Adipocyte (in vitro differentiated cells): Measurements from ENCODE around the gene ZNF597.
"Not testable (repeated sequence)": the region's sequence is repeated elsewhere in the genome, so short reads cannot be mapped to it uniquely, and the experiment has no call there.

Experiments
- DNase-seq: peaks from one replicate; pipeline ENCODE4 v3.0.0-alpha.2; 2015; ENCODE audit warnings: low read depth
- H3K27me3 ChIP-seq: replicated peaks from 2 replicates; pipeline ENCODE4 v1.7.0; 2013; ENCODE audit warnings: mild to moderate bottlenecking, low read length, moderate library complexity; ENCODE audit not compliant: control insufficient read depth, insufficient read depth
- H3K36me3 ChIP-seq: 2 replicates; pipeline ENCODE4 v1.7.0; 2013; ENCODE audit warnings: low read length, mild to moderate bottlenecking, moderate library complexity; ENCODE audit not compliant: control insufficient read depth, insufficient read depth, severe bottlenecking
- H3K4me1 ChIP-seq: 2 replicates; pipeline ENCODE4 v1.7.0; 2013; ENCODE audit warnings: mild to moderate bottlenecking, low read length, moderate library complexity; ENCODE audit not compliant: control insufficient read depth, insufficient read depth
- H3K4me3 ChIP-seq: 2 replicates; pipeline ENCODE4 v1.7.0; 2013; ENCODE audit warnings: mild to moderate bottlenecking, low read length, moderate library complexity
- H3K9ac ChIP-seq: 2 replicates; pipeline ENCODE4 v1.7.0; 2013; ENCODE audit warnings: mild to moderate bottlenecking, low read length, moderate library complexity
- H3K9me3 ChIP-seq: 2 replicates; pipeline ENCODE4 v1.7.0; 2013; ENCODE audit warnings: mild to moderate bottlenecking, low read length, moderate library complexity; ENCODE audit not compliant: control insufficient read depth

ZNF597 gene

DNA sequence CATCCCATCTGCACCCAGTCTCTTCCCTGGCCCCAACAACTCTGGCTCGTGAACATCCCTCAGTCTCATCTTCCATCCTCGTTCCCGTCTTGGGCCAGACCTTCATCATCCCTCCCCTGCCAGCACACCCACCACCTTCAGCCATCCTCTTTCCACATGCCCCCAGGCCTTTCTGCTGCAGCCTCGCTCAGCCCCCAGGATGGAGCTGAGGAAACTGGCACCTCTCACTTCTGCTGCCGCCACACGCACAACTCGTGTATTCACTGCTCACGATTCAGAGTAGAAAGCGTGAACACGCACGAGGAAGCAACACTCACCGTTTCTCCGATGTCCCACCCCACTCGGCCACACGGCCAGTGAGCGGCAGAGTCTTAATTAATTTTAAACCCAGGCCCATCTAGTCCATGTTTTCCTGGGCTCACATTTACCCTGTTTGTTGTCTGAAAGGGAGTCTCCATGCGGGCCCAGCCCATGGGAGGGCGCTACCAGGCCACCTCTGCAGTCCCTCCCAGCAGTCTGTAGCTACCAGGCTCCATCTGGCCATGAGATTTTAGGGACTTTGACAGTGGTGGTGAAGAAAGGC lies 39.4 kb upstream of the ZNF597 start:
- Histone ChIP-seq H3K9ac (no peak overlapping the region), H3K4me3 (no peak overlapping the region), H3K9me3 (no peaks in the 10 kb centered on the region), H3K36me3 (peaks cover 74% of the 10 kb centered on the region), H3K4me1 (no peaks in the 10 kb centered on the region), H3K27me3 (no peaks in the 10 kb centered on the region)
- no peak for DNase-seq

- no peaks in the 10 kb centered on the region for H3K27me3 ChIP-seq
- no peaks in the 10 kb centered on the region for H3K4me1 ChIP-seq
- H3K9ac ChIP-seq, result no peak overlapping the region
- no peak overlapping the region for H3K4me3 ChIP-seq
- H3K36me3 ChIP-seq, result peaks cover 74% of the 10 kb centered on the region
- DNase-seq, result no peak
- H3K9me3 ChIP-seq, result no peaks in the 10 kb centered on the region
Measured at GRCh38 chr16:3481696-3482658, 38.7 kb upstream of the ZNF597 start.

DNA sequence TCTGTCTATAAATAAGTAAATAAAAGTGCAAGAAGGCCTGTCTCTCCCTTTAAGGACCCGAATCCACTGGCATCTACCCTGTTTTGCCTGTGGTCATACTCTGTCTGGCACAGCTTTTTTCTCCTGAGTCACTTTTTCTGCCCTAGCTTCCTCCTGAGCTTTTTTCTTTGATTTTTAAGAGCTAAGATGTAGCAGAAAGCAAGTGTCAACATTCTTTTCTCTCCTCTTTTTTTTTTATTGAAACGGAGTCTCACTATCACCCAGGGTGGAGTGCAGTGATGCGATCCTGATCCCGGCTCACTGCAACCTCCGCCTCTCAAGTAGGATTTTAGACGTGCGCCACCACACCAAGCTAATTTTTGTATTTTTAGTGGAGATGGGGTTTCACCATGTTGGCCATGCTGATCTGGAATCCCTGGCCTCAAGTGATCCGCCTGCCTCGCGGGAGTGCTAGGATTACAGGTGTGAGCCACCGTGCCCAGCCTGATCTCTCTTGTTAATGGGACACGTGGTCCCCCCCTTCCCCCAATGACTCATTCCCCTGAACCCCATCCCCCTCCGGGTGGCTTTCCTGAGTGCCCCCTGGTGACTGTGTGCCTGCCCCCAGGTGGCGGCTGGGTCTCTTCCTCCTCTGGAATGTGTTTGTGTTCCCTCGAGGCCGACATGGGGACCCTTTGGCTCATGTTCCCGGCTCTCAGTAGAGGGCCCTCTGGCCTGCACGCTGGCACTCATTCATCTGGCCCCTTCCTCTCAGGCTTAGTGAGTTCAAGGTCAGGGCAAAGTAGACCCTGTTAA lies 37.8 kb upstream of the ZNF597 start:
- no peak overlapping the region for H3K4me3 ChIP-seq
- H3K9me3 ChIP-seq, result no peaks in the 10 kb centered on the region
- H3K36me3 ChIP-seq, result peaks cover 66% of the 10 kb centered on the region
- H3K27me3 ChIP-seq, result no peaks in the 10 kb centered on the region
- no peak overlapping the region for H3K9ac ChIP-seq
- no peak for DNase-seq
- no peaks in the 10 kb centered on the region for H3K4me1 ChIP-seq

DNA sequence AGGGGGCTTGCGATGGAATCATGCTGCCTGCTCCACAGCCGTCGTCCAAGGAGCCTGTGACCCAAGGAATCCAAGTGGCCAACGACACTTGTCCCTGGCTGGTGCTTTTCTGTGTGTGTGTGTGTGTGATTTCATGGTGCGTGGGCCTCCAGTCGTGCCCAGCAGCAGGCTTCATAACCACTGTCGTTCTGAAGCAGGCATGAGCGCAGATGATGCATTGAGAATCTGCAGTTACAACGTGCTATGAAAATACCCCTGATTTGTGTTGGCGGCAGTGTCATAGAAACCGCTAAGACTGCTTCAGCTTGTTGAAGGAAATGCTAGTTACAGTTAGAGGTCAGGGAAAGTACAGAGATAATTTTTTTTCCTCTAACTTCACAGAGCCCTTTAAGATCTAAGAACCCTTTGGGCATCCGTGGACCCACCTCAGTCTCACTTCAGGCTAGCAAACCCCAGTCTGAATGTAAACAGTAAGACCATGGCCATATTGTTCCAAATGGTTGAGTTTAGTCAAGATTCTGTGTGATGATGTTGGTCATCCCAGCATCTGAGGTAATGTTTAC lies 36.4 kb upstream of the ZNF597 start:
- no peak for DNase-seq

GRCh38 chr16:3478242-3478925 lies 35.1 kb upstream of the ZNF597 start:
- H3K27me3 ChIP-seq, result no peaks in the 10 kb centered on the region
- peaks cover 39% of the 10 kb centered on the region for H3K36me3 ChIP-seq

More for the DNA sequence above, 36.4 kb upstream of the ZNF597 start:
- H3K9me3 ChIP-seq, result no peaks in the 10 kb centered on the region
- H3K9ac ChIP-seq, result no peak overlapping the region
- peaks cover 52% of the 10 kb centered on the region for H3K36me3 ChIP-seq
- no peaks in the 10 kb centered on the region for H3K27me3 ChIP-seq
- no peaks in the 10 kb centered on the region for H3K4me1 ChIP-seq
- no peak overlapping the region for H3K4me3 ChIP-seq

GRCh38 chr16:3476409-3476808 lies 33.1 kb upstream of the ZNF597 start:
- Histone ChIP-seq H3K4me1 (no peaks in the 10 kb centered on the region), H3K9me3 (no peaks in the 10 kb centered on the region), H3K27me3 (no peaks in the 10 kb centered on the region), H3K4me3 (no peak overlapping the region), H3K9ac (no peak overlapping the region), H3K36me3 (peaks cover 20% of the 10 kb centered on the region)
- DNase-seq, result no peak

More at GRCh38 chr16:3478242-3478925, 35.1 kb upstream of the ZNF597 start:
- DNase-seq, result no peak
- Histone ChIP-seq H3K9ac (no peak overlapping the region), H3K9me3 (no peaks in the 10 kb centered on the region), H3K4me3 (no peak overlapping the region), H3K4me1 (no peaks in the 10 kb centered on the region)

- DNase-seq, result no peak
- Histone ChIP-seq H3K27me3 (no peaks in the 10 kb centered on the region), H3K9ac (no peak overlapping the region), H3K4me1 (no peaks in the 10 kb centered on the region), H3K4me3 (no peak overlapping the region), H3K9me3 (no peaks in the 10 kb centered on the region), H3K36me3 (peaks cover 15% of the 10 kb centered on the region)
Measured at GRCh38 chr16:3475604-3476375, 32.5 kb upstream of the ZNF597 start.

GRCh38 chr16:3474870-3475269 lies 31.6 kb upstream of the ZNF597 start:
- not testable (repeated sequence) for H3K4me3 ChIP-seq, H3K9me3 ChIP-seq, H3K4me1 ChIP-seq, H3K27me3 ChIP-seq, DNase-seq, H3K36me3 ChIP-seq, H3K9ac ChIP-seq

DNA sequence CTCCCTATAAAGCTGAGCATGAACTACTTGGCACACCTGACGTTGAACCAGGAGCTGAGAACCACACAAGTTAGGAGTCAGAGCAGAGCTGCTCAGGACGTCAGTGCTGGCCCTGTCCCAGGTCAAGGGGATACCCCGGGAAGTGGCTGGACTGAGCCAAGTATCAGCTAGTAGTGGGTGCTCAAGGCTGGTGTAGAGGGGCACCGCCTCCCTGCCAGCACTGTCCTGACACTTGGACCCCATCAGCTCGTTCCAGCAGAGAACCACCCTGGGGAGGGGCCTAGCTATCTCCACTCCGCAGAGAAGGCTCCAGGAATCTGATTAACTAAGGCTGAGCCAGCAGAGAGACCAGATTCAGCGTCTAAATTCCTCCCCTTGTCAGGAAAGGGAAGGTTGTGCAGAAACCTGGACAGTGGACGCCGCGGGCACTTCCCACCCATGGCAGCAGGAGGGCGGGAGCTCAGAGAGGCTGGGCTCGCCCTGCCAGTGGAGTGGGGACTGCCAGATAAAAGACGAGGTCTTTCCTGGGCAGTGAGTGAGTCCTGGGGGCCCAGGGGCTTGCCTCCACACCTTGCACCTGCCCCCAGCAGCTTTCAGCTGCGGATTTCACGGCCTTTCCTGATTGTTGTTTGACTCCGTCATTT lies 31.0 kb upstream of the ZNF597 start:
- no peaks in the 10 kb centered on the region for H3K4me1 ChIP-seq
- H3K9me3 ChIP-seq, result no peaks in the 10 kb centered on the region
- H3K27me3 ChIP-seq, result no peaks in the 10 kb centered on the region
- H3K36me3 ChIP-seq, result peaks cover 2% of the 10 kb centered on the region
- no peak for DNase-seq
- H3K9ac ChIP-seq, result no peak overlapping the region
- H3K4me3 ChIP-seq, result no peak overlapping the region

- not testable (repeated sequence) for H3K4me1 ChIP-seq, DNase-seq, H3K9ac ChIP-seq
Measured at GRCh38 chr16:3473596-3473943, 30.3 kb upstream of the ZNF597 start.

More at GRCh38 chr16:3473596-3473943, 30.3 kb upstream of the ZNF597 start:
- not testable (repeated sequence) for H3K9me3 ChIP-seq, H3K36me3 ChIP-seq, H3K4me3 ChIP-seq, H3K27me3 ChIP-seq
